GM23248 (cell line): ENCODE data around the gene CCDC157. TPM values are rescaled to one million over a fixed set of nuclear protein-coding genes. Genes with fewer than 3 reads are reported as not detected.

Source experiments
- DNase-seq: peaks from one replicate; pipeline ENCODE4 v3.0.0-alpha.2; 2015
- H2AFZ ChIP-seq: fragments of 200-600 bp; sonication (generic); 2 replicates; pipeline ENCODE4 v1.6.1; 2016; ENCODE audit warnings: antibody characterized with exemption
- H3F3A ChIP-seq: fragments of 200-600 bp; sonication (generic); 2 replicates; pipeline ENCODE4 v1.6.1; 2016; ENCODE audit warnings: mild to moderate bottlenecking, antibody characterized with exemption, mixed run types; ENCODE audit not compliant: insufficient read depth
- H3K27ac ChIP-seq: fragments of 200-600 bp; sonication (generic); 2 replicates; pipeline ENCODE4 v1.5.1; 2016; ENCODE audit warnings: mild to moderate bottlenecking
- H3K27me3 ChIP-seq: fragments of 200-600 bp; sonication (generic); replicated peaks from 2 replicates; pipeline ENCODE4 v1.6.1; 2016; ENCODE audit warnings: mild to moderate bottlenecking; ENCODE audit not compliant: insufficient read depth
- H3K36me3 ChIP-seq: fragments of 200-600 bp; sonication (generic); 2 replicates; pipeline ENCODE4 v1.6.1; 2016; ENCODE audit warnings: low read depth, mild to moderate bottlenecking
- H3K4me1 ChIP-seq: fragments of 200-600 bp; sonication (generic); 2 replicates; pipeline ENCODE4 v1.6.1; 2016; ENCODE audit warnings: mild to moderate bottlenecking; ENCODE audit not compliant: insufficient read depth
- H3K4me2 ChIP-seq: fragments of 200-600 bp; sonication (generic); one replicate; pipeline ENCODE4 v1.6.1; 2016; ENCODE audit warnings: mild to moderate bottlenecking; ENCODE audit not compliant: unreplicated experiment
- H3K4me3 ChIP-seq: fragments of 200-600 bp; sonication (generic); 2 replicates; pipeline ENCODE4 v1.5.1; 2016; ENCODE audit warnings: mild to moderate bottlenecking
- H3K79me2 ChIP-seq: fragments of 200-600 bp; sonication (generic); 2 replicates; pipeline ENCODE4 v1.6.1; 2016; ENCODE audit warnings: mild to moderate bottlenecking; ENCODE audit not compliant: insufficient read depth
- H3K9ac ChIP-seq: fragments of 200-600 bp; sonication (generic); 2 replicates; pipeline ENCODE4 v1.6.1; 2016; ENCODE audit warnings: mild to moderate bottlenecking
- H3K9me2 ChIP-seq: fragments of 200-600 bp; sonication (generic); 2 replicates; pipeline ENCODE4 v1.6.1; 2016; ENCODE audit warnings: mixed run types, mild to moderate bottlenecking, moderate library complexity; ENCODE audit not compliant: insufficient read depth
- H3K9me3 ChIP-seq: fragments of 200-600 bp; sonication (generic); one replicate; pipeline ENCODE4 v1.6.1; 2017; ENCODE audit warnings: low read depth
- H4K20me1 ChIP-seq: fragments of 200-600 bp; sonication (generic); 2 replicates; pipeline ENCODE4 v1.6.0; 2016; ENCODE audit not compliant: insufficient read depth
- EZH2 ChIP-seq: fragments of 200-600 bp; sonication (generic); IDR thresholded peaks from 2 replicates; pipeline ENCODE4 v1.6.1; 2018; ENCODE audit warnings: antibody characterized with exemption, mild to moderate bottlenecking; ENCODE audit not compliant: insufficient read depth, poor library complexity, severe bottlenecking
- EZH2phosphoT487 ChIP-seq: fragments of 200-600 bp; sonication (generic); IDR thresholded peaks from 2 replicates; pipeline ENCODE4 v1.6.1; 2018; ENCODE audit warnings: antibody characterized with exemption, moderate library complexity, mild to moderate bottlenecking, low read depth; ENCODE audit not compliant: insufficient read depth
- WGBS, 2 experiments: methylation state at CpG; one replicate each; pipeline ENCODE4 v1.1.6; 2015 to 2017; ENCODE audit warnings: low lambda C conversion rate in 2 of 2, low coverage in 1 of 2; ENCODE audit errors: missing lambda C conversion rate in 2 of 2; 5-methylcytosine and 5-hydroxymethylcytosine counted together
- in situ Hi-C: fragments of 300-500 bp; cut with MboI; formaldehyde crosslinking; loops from 2 replicates; pipeline ENCODE4 v1.15.0; 2020
- polyA plus RNA-seq: library from polyadenylated mRNA; unstranded; fragments of >200 nt; fragmentation: Nextera tagmentation; extraction: Ambion mirVana; gene quantifications from 2 replicates; pipeline ENCODE4 v1.2.1, GENCODE V29; 2016
- total RNA-seq: library from RNA; depleted of rRNA; stranded (reverse); fragments of >200 nt; shearing (Covaris generic); gene quantifications from 2 replicates; pipeline ENCODE4 v1.2.3, GENCODE V29; 2014

The CCDC157 gene
- total and polyA plus RNA-seq, 2 experiments from 2014 or later: 2.7 to 5.0 TPM

DNA sequence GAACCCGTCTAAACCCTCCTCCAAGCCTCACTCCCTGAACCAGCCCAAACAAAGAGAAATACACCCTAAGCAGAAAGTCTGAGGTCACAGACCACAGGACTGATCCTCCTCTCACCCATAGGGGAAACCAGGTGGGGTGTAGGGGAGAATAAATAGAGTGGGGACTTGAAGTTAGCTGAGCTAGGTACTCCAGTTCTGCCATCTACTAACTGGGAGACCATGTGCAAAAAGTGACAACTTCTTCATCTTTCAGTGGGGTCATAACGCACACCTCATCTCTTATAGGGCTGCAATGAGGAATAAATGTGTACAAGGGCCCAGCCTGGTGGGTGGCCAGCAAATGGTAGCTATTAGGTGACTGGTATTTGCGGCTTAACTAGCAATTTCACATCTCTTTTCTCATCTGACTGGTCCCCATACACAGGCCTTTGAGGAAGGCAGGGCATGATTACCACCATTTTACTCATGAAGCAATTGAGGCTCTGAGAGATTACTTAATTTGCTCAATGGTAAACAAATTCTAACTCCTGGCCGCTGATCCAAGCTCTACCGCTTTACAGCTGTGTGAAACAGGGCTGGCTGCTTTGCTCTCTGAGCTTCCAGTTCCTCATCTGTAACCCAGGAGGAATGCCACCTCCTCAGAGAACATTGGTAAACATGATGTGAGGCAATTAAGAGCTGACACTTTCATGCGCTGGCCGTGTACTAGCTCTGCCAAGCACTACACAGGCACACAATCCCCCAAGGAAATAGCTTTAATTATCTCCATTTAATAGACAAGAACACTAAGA is 46.7 kb upstream of the CCDC157 start:
- H3K4me3 ChIP-seq: no peak overlapping the region
- DNase-seq: peak; percentile 87
- TF ChIP-seq EZH2phosphoT487 (no peak), EZH2 (no peak)
- 41 to 42% methylated on average over 7 of the region's 7 CpGs for WGBS, 2 experiments
- H3K9me3 ChIP-seq: no peaks in the 10 kb centered on the region
- H3K79me2 ChIP-seq: peaks cover 79% of the 10 kb centered on the region
- no peaks in the 10 kb centered on the region for H3K27me3 ChIP-seq
- peak overlapping the region; percentile 54 for H3K9ac ChIP-seq
- H3K4me2 ChIP-seq: peak overlapping the region; percentile 43
- in situ Hi-C loops: no loop called here
- peak overlapping the region; percentile 78 for H3K27ac ChIP-seq
- no peaks in the 10 kb centered on the region for H3K36me3 ChIP-seq
- H2AFZ ChIP-seq: no peak overlapping the region
- no peaks in the 10 kb centered on the region for H3K9me2 ChIP-seq
- peaks cover 10% of the 10 kb centered on the region for H4K20me1 ChIP-seq
- peaks cover 51% of the 10 kb centered on the region for H3K4me1 ChIP-seq
- H3F3A ChIP-seq: peaks cover 42% of the 10 kb centered on the region

DNA sequence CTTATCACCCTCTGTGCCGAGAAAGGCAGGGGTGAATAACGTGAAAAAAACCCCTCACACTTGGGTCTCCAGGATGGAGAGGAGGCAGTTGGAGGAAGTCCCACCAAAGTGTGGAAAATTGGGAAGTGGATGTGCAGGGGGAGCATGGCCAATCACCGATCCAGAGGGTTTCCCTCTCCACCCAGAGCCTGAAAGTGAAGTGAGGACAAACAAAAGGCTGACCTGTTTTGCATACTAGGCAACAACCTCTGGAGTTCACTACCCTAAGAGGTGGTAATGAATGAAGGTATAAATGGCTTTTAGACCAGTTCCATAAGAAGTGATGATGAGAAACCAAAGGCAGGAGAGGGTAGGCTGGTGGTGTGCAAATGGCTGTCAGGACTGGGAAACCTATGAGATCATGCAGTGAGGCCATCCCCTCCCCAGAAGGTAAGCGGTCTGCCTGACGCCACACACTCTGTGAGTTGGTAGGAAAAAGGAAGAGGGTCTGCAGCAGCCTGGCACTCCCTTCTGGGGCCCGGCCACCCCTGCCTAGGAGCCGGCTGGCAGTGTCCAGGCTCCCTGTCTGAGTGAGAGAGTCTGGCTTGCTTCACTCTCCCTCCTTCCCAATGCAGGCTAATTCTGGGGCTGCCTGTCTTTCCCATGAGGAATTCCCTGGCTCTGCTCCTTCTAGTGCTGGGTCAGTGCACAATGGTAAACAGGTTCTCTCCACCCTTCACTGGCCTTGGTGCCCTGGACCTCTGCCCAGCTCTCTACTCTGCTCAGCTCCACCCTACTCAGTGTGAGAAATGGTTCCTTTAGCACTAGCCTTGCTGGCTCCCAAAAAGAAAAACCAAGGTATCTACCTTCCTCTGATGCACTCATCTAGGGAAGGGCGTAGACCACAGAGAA is 45.7 kb upstream of the CCDC157 start:
- Histone ChIP-seq H3K79me2 (peaks cover 79% of the 10 kb centered on the region), H3K27ac (peak overlapping the region; percentile 78), H3K9ac (peak overlapping the region; percentile 54), H3K4me2 (peak overlapping the region; percentile 31), H3K9me3 (no peaks in the 10 kb centered on the region), H4K20me1 (peaks cover 10% of the 10 kb centered on the region), H3K27me3 (no peaks in the 10 kb centered on the region), H3K4me1 (peaks cover 42% of the 10 kb centered on the region), H2AFZ (no peak overlapping the region), H3K4me3 (no peak overlapping the region), H3K9me2 (no peaks in the 10 kb centered on the region), H3F3A (peaks cover 42% of the 10 kb centered on the region), H3K36me3 (no peaks in the 10 kb centered on the region)
- WGBS, 2 experiments: 39 to 45% methylated on average over 8 of the region's 8 CpGs
- in situ Hi-C loops: no loop called here
- TF ChIP-seq EZH2phosphoT487: no peak
- no peak for TF ChIP-seq EZH2
- DNase-seq: peak; percentile 84

DNA sequence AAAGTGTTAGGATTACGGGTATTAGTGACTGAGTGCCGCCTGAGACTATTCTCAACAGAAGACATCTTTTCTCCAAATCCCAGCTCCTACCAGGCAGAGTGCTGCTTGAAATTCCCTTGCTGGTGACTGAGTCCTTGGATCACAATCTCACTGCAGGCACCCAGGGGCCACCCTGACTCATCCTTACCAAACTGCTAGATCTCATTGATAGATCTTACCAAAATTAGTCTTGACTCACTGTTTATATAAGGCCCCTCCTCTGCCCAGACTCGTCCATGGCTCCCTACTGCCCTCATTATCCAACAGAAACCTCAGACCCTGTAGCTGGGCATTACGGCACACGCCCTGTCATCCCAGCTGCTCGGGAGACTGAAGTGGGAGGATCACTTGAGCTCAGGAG is 44.8 kb upstream of the CCDC157 start:
- WGBS, 2 experiments: 32 to 36% methylated on average over 6 of the region's 6 CpGs
- peaks cover 10% of the 10 kb centered on the region for H4K20me1 ChIP-seq
- H3K4me1 ChIP-seq: peaks cover 44% of the 10 kb centered on the region

GRCh38 chr22:30313527-30314363 is 43.1 kb upstream of the CCDC157 start:
- TF ChIP-seq EZH2 (no peak), EZH2phosphoT487 (no peak)

More for the DNA sequence above, 44.8 kb upstream of the CCDC157 start:
- Histone ChIP-seq H3K9me3 (no peaks in the 10 kb centered on the region), H3K27me3 (no peaks in the 10 kb centered on the region), H3K36me3 (no peaks in the 10 kb centered on the region), H3K27ac (peak overlapping the region; percentile 78), H3F3A (peaks cover 39% of the 10 kb centered on the region), H3K4me3 (no peak overlapping the region), H3K79me2 (peaks cover 79% of the 10 kb centered on the region), H3K9me2 (no peaks in the 10 kb centered on the region), H2AFZ (no peak overlapping the region), H3K9ac (peak overlapping the region; percentile 54), H3K4me2 (peak overlapping the region; percentile 31)
- TF ChIP-seq EZH2: no peak
- no peak for TF ChIP-seq EZH2phosphoT487
- peak; percentile 91 for DNase-seq
- in situ Hi-C loops: no loop called here

More at GRCh38 chr22:30313527-30314363, 43.1 kb upstream of the CCDC157 start:
- no peak overlapping the region for H3K4me2 ChIP-seq
- peaks cover 39% of the 10 kb centered on the region for H3F3A ChIP-seq
- no peaks in the 10 kb centered on the region for H3K9me3 ChIP-seq
- in situ Hi-C loops: no loop called here
- no peaks in the 10 kb centered on the region for H3K36me3 ChIP-seq
- peaks cover 41% of the 10 kb centered on the region for H3K4me1 ChIP-seq
- H2AFZ ChIP-seq: no peak overlapping the region
- no peak overlapping the region for H3K9ac ChIP-seq
- H3K79me2 ChIP-seq: peaks cover 79% of the 10 kb centered on the region
- DNase-seq: no peak
- no peak overlapping the region for H3K27ac ChIP-seq
- WGBS, 2 experiments: 76 to 84% methylated on average over 5 to 8 of the region's 8 CpGs
- no peak overlapping the region for H3K4me3 ChIP-seq
- H3K27me3 ChIP-seq: no peaks in the 10 kb centered on the region
- H4K20me1 ChIP-seq: peaks cover 10% of the 10 kb centered on the region
- H3K9me2 ChIP-seq: no peaks in the 10 kb centered on the region
